NAMALWA (cell line): ENCODE results near the gene SERINC3.
A peak's percentile ranks its signal among the peaks of the same experiment; 100 is the strongest.
"Not testable (repeated sequence)": the region's sequence is repeated elsewhere in the genome, so short reads cannot be mapped to it uniquely, and the experiment has no call there.

Experiments used
- DNase-seq: peaks from one replicate; pipeline ENCODE4 v3.0.0-alpha.2; 2015; ENCODE audit warnings: low spot score

SERINC3 gene

DNA sequence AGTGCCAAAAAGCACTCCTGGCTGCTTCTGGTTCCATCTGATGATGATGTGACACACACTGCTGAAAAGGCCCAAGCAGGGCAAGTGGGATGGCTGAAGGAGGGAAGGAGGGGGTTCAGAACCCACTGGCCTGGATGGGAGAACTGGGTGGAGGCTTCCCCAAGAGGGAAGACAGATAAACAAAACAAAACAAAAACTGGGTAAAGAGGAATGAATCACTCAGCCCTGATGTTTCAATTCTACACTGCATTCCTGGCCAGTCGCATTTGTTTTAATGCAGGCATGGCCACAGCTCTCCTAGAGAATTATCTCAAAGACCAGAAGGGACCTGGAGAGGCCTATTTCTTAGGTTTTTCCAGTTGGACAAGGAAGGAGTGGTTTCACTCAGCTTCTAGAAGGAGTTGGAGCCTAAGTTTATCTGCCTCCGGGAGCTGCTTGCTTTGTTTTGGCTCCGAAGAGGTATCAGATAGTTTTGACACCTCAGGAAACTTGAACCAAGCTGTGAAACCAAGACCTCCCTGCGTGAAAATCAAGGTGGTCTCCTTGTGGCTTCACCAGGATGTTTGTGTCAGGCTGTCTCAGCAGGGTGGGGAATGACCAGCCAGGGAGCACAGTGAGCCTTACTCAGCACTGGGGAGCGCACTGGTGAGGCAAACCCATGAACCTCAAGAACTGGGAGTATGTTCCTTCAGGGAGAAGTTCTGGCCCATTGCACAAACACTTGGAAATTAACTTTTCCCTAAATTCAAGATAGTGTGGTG, 30.1 kb downstream of the SERINC3 start:
- no peak for DNase-seq

DNA sequence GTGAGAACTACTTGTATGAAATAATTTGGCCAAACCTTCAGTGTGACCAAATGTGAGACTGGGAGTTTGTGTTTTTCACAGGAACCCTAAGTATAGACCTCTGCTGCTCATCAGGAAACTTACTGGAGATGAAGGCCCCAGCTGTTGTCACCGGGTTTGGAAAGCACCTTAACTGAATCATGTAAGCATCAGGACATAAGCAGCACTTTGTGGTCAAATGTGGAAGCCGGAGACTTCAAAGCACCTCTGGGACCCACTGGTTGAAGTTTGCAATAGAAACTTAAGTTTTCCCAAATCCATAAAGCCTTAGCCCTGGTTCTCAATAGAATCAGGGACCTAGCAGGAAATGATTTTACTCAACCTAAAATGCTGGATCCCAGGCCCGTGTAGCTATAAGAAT, 31.9 kb downstream of the SERINC3 start:
- DNase-seq = peak; percentile 22

DNA sequence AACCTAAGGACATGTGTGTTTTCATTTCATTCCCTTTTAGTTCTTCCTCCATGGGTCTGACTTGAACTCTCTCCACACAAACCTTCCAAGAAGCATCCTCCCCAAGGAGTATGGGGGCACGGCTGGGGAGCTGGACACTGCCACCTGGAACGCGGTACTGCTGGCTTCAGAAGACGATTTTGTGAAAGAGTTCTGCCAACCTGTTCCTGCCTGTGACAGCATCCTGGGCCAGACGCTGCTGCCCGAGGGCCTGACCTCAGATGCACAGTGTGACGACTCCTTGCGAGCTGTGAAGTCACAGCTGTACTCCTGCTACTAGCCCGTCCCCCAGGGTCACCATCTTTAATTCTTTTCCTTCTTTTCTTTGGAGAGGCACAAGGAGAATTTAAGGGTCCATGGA, 32.6 kb downstream of the SERINC3 start:
- DNase-seq = no peak

DNA sequence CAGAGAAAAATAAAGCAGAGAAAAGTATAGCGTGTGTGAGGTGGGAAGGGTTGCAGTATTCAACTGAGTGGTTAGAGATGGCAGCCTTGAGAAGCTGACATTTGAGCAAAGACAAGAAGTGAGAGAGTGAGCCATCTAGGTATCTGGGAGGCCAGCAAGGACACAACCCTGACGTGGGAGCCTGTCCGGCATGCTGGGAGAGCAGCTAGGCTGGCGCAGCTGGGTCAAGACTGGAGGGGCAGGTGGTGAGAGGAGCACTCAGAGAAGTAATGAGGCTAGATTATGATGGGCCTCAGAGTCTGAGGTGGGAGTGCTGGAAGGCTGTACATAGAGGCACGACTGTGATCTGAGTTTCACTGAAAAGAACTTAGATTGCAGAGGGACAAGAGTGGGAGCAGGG, 33.3 kb downstream of the SERINC3 start:
- no peak for DNase-seq

DNA sequence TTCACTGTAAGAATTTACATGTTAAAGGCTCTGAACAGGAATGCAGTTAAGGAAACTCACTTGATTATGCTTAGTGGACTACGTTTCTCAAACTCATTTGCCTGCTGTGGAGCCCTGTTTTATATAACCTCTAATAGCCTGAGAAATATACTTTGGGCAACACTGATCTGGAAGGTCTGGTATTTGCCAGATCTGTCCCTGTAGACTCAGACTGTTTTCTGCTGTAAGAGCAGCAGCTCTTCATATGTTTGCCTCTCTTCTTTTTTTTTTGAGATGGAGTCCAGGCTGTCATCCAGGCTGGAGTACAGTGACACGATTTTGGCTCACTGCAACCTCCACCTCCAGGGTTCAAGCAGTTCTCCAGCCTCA, 36.1 kb downstream of the SERINC3 start:
- DNase-seq = no peak

DNA sequence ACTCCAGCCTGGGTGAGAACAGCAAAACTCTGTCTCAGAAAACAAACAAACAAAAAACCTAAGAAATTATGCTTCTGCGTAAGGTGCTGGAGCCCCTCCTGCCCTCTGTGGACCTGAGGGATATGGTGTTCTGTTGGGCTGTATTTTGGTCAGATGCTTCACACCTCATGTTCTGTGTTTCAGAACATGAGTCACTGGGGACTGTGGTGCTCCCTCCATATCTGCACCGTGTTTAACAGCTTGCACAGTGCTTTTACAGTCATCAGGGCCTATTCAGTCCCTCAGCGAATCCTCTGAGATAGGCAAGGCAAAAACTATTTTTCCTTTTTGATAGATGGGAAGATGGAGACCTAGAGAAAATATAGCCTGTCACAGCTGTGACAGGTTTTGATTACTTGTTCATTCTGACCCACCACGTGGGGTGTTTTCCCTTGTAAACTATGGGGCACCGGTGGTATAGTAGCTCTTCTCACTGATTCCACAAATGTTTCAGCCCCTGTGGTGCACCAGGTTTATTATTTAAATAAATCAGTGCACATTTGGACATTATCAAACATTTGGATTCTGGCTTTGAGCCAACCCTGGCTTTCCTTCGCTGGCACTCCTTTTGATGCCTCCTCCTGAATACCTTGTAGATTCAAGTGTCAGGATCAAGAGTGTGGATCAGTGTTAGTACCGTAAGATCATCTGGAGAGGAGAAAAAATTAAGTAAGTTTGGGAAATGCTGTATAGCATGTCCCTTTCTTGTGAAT, 36.6 kb downstream of the SERINC3 start:
- DNase-seq = no peak

DNA sequence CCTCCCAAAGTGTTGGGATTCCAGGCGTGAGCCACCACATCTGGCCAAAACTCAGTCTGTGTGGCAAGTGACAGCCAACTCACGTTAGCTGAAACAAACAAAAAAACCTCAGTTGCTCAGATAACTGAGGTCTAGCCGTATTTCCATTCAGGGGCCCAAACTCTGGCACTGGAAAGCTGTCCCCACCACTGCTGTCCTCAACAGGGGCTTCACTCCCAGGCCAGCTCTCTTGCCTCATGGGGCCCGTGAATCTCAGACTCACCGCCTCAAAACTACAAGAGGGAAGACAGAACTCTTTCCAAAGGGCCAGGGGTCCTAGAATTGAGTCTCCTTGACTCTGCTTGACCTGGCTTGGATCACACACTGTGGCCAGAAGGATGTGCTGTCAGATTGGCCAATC, 38.8 kb downstream of the SERINC3 start:
- DNase-seq = no peak

DNA sequence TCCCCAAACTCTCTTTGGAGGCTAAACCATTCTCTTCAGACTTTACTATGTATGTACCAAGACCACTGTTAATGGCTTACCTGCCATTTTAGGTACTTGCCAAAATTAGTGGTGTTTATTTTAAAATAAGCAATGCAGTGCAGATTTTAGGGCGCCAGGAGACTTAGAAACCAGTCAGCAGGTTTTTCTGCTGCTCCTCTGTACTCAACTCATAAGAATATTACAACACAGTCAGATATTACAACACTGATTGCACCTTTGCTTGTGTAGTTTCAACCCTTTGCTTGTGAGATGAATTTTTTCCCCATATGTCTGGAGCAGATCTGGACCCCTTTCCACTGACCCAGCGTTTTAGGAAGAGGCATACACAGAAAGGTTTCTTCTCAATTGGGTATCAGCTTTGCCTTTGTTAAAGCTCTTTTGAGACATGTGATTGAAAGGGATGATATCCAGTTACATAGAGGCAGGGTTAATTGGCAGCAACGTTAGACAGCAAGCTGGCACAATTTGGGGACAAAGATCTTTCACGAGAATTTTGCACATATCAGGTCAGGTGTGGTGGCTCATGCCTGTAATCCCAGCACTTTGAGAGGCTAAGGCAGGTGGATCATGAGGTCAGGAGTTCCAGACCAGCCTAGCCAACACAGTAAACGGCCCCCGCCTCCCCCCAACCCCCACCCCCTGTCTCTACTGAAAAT, 40.0 kb downstream of the SERINC3 start:
- DNase-seq = no peak

DNA sequence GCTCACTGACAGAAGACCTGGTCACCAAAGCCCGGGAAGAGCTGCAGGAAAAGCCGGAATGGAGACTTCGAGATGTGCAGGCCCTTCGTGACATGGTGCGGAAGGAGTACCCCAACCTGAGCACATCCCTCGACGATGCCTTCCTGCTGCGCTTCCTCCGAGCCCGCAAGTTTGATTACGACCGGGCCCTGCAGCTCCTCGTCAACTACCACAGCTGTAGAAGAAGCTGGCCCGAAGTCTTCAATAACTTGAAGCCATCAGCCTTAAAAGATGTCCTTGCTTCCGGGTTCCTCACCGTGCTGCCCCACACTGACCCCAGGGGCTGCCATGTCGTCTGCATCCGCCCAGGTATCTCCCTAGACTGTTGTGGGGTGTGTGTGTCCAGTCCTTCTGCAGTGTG, 41.8 kb downstream of the SERINC3 start:
- DNase-seq = no peak

DNA sequence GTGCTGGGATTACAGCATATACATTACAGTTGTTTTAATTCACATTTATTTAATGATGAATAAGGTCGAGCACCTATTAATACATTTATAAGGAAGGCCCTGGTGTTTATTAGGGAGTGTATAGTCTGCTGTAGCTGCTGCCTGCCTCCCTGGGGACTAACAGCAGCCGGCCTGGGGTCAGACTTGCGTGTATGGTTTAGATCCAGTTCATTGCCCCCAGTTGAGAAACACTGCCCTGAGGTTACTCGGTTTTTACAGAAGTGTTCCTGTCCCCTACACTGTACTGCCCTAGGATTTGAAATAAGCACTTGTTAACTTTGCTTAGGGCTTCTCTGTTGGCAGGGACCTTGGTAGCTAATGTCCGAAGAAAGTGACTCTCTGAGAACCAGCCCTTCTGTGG, 42.2 kb downstream of the SERINC3 start:
- DNase-seq = peak; percentile 71

DNA sequence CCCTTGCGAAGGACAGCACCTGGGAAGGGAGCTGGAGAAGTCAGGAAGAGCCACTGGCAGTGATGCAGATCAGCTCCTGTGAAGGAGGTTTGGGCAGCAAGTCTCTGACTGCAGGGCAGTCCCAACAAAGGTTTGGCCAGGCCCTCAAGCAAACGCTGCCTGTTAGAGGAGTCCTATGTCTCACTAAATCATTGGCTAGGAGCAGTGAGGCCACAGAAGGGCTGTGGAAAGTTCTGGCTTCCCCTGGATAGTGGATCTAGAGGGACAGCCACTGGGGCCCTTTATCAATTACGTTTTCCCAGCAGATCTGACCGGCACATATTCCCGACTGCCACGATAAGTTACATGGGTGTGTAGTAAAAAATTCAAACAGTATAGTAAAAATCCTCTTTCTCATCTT, 43.7 kb downstream of the SERINC3 start:
- no peak for DNase-seq

DNA sequence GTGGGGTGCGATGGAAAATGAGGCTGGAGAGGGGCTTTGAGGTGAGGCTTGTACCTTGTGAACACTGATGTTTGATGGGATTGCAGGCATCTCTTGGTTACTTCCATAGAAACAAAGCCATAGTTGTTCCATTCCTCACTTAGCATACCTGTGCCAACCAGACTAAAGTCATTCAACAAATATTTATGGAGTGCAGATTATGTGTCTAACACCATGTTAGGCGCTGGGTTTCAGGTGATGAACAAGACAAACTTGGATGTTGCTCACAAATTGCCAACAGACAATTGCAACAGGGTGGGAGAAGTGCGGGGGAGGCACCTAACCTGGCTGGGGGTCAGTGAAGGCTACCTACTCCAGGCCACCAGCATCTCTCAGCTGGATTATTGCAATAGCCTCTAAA, 44.7 kb downstream of the SERINC3 start:
- no peak for DNase-seq

DNA sequence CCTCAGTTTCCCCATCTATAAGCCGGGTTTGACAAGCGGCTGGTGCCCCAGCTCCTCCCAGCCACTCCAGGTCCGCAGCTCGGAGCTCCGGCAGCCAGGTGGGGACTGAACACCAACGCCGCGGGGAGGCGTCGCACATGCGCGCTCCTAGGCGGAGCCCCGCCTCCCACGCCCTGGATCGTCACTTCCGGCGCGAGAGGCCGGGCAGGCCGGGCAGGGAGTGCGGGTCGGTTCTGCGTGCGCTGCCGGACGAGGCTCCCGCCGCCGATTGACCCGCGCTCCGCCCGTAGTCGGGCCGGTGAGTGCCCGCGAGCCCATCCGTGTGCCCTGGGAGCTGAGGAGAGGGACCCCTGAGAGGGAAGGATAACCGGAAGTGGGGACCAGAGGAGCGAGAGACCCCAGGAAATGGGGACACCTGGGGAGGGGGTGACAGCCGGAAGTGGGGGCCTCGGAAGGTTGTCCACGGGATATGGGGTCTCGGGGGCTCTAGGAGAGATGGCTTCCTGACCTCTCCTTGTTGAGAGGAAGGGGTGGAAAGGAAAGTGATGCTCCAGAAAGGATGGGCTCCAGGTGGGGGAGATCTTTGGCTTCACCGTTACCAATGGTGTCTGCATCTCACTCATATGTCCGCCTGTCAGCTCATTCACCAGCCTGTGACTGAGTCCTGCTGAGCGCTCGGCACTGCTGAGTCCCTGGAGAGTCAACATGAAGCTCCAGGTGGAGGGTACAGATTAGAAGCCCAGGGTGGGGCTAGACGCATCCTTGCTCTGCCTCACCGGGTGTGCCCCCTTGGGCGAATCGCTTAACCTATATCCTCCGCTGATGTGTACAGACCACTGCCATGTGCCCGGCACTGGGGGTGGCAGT, 45.9 kb downstream of the SERINC3 start, which contains the start of gene TTPAL:
TTPAL (plus strand) TSS at position 181 of the 867 bp plus-strand sequence. CDS start 4,126 bp downstream, outside the sequence.
- DNase-seq = peak; percentile 93

DNA sequence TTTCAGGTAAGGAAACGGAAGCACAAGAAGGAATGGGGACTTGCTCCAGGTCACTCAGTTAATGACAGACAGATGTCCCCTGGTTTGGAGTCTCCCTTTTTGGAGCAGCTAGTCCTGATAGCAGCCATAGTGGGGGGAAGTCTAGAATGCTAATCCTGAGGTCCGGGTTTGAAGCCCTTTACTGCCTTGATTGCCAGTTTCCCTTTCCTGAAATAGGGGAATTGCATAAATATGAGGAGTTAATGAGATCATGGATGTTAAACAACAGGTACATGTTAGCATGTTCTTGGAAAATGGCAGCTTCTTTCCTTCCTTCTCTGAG, 46.5 kb downstream of the SERINC3 start:
- no peak for DNase-seq

DNA sequence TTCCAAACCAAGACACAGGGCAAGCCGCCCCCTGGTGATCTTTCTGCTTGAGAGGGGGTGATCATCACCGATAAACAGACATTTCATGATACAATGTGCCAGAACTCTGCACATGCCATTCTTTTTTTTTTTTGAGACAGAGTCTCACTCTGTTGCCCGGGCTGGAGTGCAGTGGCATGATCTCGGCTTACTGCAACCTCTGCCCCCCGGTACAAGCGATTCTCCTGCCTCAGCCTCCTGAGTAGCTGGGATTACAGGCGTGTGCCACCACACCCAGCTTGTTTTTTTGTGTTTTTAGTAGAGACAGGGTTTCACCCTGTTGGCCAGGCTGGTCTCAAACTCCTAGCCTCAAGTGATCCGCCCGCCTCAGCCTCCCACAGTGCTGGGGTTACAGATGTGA, 49.6 kb downstream of the SERINC3 start:
- DNase-seq = not testable (repeated sequence)

DNA sequence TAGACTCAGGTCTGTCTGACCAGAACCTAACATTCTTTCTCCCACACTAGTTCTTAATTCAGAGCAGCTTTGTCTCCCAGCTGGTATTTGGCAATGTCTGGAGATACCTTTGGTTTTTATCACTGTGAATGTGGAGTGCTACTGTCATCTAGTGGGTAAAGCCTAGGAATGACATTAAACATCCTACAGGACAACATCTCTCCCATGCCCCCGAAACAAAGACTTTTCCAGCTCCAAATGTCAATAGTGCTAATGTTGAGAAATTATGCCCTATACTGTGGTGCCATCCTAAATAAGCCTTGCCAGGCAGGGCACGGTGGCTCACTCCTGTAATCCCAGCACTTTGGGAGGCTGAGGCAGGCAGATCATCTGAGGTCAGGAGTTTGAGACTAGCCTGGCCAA, 50.4 kb downstream of the SERINC3 start:
- no peak for DNase-seq

DNA sequence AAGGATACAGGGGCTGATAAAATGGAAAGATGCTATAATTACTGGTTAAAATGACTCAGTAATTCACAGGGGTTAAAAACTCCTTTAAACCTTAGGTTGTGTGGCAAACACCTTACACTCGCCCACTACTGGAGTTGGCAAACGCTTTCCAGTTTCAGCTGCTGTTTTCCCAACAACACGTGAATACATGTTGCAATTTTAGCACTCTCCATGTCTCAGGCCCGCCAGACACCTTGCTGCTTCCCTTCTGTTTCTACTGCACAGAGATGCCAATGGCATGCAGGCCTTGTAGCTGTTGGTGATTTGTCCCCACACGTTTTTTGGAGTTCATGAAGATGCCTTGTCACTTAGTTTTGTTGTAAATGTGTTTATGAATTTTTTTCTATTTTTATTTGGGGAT, 51.5 kb downstream of the SERINC3 start:
- no peak for DNase-seq

DNA sequence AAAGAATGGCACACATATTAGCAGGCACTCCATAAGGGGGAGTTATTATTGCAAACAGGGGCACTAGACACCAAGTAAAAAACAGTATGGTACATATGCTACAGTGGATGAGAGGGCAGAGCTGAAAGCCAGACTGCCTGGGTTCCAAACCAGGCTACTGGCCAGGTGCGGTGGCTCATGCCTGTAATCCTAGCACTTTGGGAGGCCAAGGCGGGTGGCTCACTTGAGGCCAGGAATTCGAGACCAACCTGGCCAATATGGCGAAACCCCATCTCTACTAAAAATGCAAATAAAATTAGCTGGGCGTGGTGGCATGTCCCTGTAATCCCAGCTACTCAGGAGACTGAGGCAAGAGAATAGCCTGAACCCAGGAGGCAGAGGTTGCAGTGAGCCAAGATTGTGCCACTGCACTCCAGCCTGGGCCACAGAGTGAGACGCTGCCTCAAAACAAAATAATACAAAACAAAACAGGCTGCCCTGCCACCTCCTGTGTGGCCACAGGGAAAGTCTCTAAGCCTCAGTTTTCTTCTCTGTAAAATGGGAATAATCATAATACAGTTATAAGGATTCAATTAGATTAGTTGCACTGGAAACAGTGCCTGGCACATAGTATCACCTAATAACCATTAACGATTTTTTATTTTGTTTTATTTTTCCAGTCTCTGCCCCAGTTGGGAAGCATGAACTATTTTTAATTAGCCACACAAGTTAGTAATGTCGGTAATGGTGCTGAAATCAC, 53.7 kb downstream of the SERINC3 start:
- DNase-seq = no peak

DNA sequence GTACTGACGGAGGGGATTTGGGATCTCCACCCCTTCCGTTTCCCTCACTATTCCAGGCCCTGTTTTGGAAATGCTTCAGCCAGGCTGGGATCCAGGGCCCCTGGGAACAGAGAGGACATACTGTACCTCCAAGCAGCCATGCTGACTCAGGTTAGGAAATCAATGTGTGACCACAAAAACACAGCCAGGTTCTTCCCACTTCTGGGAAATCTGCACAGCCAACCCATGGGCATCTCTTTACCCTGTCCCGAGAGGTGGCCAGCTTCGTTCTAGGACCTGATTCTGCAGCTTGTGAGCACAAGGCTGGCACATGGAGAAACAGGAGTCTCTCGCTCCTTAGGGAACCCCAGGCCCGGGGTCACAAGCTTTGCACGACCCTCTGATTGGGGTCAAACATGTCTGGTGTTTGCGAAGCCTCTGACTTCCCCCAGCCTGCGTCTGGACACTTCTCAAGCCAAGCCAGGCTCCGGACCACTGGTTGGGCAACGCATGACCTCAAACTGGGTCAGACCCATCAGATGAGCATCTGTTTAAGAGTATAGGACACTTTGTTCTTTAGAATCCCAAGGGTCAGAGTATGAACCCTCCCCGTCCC, 54.5 kb downstream of the SERINC3 start:
- DNase-seq = no peak

DNA sequence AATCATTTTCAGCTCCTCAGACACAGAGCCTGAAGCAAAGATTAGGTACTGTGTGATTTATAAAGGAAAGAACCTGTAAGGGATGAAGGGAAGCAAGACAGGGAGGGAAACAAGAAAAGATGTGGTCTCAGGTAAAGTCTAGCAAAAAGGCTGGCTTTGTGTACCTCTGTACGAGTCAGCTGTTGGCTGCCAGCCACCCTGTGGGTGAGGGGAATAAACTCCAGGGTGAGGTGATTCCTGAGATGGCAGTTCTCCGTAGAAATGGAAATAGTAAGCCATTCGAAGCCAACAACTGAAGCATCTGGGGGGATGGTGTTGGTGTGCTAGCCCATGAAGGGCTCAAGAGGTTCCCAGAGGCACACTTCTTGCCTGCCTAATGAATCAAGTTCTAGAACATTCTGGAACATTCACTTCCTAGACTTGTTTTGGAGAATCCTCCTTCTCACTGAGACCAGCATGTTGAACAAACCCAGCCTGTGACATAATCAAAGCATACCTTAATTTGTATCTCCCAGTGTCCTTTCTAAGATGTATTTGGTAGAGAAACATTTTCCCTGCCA, 56.8 kb downstream of the SERINC3 start:
- DNase-seq = no peak

DNA sequence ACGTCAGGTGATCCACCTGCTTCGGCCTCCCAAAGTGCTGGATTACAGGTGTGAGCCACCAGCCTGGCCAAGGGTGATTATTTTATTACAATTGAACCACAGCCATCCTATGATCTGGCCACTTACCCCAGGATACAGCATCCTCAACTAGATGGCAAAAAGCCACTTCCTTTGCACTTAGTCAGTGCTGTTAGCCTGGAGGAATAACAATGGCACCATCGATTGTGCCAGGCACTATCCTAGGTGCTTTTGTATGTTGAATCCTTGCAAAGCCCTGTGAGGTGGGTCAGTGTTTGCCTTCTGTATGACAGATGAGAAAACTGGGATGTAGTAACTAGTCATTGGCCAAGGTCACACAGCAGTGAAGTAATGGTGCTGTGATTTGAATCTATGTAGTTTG, 57.4 kb downstream of the SERINC3 start:
- no peak for DNase-seq
